ENCODE results near the gene NCLN. TPM values are rescaled to one million over a fixed set of nuclear protein-coding genes. Genes with fewer than 3 reads are reported as not detected.
"Not testable (repeated sequence)": the region's sequence is repeated elsewhere in the genome, so short reads cannot be mapped to it uniquely, and the experiment has no call there.

Gene NCLN
- total RNA-seq, 1 donor from 2014 or later, result 34.9 TPM

DNA sequence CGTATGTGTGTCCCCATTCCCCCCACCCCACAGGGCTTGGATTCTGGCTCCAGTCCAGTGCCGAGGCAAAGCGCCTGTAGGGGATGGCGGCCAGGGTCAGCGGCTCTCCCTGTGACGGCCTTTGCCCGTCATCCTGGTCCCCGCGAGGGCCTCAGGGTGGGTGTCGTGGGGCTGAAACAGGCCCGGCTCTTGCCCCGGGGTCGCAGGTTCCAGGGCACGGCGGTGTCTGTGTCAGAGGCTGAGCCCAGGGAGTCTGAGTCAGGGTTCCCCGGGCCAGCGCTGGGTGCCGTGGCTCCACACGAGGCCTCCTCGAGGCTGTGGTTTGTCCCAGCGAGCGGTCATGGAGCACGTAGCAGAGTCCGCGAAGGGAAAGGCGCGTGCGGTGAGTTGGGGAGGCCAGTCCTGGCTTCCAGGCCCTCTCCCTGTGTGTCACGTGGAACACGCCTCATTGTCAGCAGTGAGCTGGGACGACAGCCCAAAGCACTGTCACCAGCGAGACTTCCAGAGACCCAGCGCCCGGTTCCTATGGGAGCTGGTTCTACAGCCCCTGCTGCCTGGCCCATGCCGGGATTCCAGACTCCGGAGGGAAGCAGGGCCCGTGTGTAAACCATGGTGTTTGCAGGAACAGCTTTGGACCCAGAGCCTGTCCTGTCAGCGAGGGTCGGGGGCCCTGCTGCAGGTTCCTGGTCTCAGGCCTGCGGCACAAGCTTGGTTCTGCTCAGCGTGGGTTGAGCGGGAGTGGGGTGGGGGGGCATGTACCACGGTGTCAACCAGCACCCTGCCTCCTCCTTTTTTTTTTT is 13.4 kb downstream of the NCLN start:
- H3K27ac ChIP-seq, result no peak overlapping the region
- TF ChIP-seq, protein P1, sequence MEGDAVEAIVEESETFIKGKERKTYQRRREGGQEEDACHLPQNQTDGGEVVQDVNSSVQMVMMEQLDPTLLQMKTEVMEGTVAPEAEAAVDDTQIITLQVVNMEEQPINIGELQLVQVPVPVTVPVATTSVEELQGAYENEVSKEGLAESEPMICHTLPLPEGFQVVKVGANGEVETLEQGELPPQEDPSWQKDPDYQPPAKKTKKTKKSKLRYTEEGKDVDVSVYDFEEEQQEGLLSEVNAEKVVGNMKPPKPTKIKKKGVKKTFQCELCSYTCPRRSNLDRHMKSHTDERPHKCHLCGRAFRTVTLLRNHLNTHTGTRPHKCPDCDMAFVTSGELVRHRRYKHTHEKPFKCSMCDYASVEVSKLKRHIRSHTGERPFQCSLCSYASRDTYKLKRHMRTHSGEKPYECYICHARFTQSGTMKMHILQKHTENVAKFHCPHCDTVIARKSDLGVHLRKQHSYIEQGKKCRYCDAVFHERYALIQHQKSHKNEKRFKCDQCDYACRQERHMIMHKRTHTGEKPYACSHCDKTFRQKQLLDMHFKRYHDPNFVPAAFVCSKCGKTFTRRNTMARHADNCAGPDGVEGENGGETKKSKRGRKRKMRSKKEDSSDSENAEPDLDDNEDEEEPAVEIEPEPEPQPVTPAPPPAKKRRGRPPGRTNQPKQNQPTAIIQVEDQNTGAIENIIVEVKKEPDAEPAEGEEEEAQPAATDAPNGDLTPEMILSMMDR (IDR thresholded peaks at IDR 0.05), result no peak
- TF ChIP-seq POLR2AphosphoS5 (IDR thresholded peaks at IDR 0.05; ENCODE audit: insufficient read depth in 1 of 2, low read depth in 1 of 2) (no peak), POLR2A (IDR thresholded peaks at IDR 0.05) (no peak)
- H3K27me3 ChIP-seq, result no peaks in the 10 kb centered on the region
- intact Hi-C loops (cut with DNase I), result no loop called here
- no peak for DNase-seq (ENCODE audit: extremely low spot score in 2 of 2)
- H3K36me3 ChIP-seq, result peaks cover 0 to 22% of the 10 kb centered on the region in 2 donors
- no peaks in the 10 kb centered on the region for H3K4me1 ChIP-seq
- no peak overlapping the region for H3K4me3 ChIP-seq
- H3K9me3 ChIP-seq, result no peaks in the 10 kb centered on the region

DNA sequence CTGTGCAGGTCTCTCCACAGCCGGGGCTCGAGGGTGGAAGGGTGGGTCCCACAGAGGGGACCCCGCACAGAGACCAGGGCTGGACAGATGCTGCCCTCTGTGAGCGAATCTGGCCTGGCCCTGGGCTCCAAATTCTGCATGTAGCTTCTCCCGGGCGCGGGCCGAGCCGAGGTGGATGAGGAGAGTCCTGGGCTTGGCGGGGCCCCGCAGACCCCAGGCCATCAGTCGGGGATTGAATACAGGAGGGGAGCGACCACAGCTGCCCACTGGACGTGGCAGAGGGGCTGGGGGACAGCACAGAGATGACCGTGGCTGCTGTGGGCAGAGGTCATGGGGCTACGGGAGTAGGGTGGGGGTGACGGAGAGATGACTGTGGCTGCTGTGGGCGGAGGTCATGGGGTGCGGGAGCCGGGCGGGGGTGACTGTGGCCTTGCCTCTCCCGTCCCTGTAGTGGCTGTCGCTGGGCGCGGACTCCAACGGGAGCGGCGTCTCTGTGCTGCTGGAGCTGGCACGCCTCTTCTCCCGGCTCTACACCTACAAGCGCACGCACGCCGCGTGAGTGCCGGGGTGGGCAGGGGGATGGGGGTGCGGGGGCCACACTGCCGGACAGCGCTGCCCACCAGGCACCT is 15.5 kb downstream of the NCLN start:
- DNase-seq (ENCODE audit: extremely low spot score in 2 of 2), result no peak
- TF ChIP-seq POLR2A (IDR thresholded peaks at IDR 0.05), result no peak
- TF ChIP-seq POLR2AphosphoS5 (IDR thresholded peaks at IDR 0.05; ENCODE audit: insufficient read depth in 1 of 2, low read depth in 1 of 2), result no peak
- TF ChIP-seq, protein P1 (IDR thresholded peaks at IDR 0.05), result no peak
- Histone ChIP-seq H3K4me3 (no peak overlapping the region), H3K27me3 (no peaks in the 10 kb centered on the region), H3K4me1 (no peaks in the 10 kb centered on the region), H3K27ac (no peak overlapping the region), H3K9me3 (no peaks in the 10 kb centered on the region), H3K36me3 (peaks cover 0 to 35% of the 10 kb centered on the region in 2 donors)
- intact Hi-C loops (cut with DNase I), result no loop called here

GRCh38 chr19:3201911-3202310 is 16.2 kb downstream of the NCLN start:
- peaks cover 0 to 41% of the 10 kb centered on the region in 2 donors for H3K36me3 ChIP-seq
- no peak overlapping the region for H3K27ac ChIP-seq
- DNase-seq (ENCODE audit: extremely low spot score in 2 of 2), result no peak
- H3K27me3 ChIP-seq, result no peaks in the 10 kb centered on the region
- no peak overlapping the region for H3K4me3 ChIP-seq
- intact Hi-C loops (cut with DNase I), result no loop called here
- TF ChIP-seq POLR2A (IDR thresholded peaks at IDR 0.05), result no peak
- TF ChIP-seq, protein P1 (IDR thresholded peaks at IDR 0.05), result no peak
- no peak for TF ChIP-seq POLR2AphosphoS5 (IDR thresholded peaks at IDR 0.05; ENCODE audit: insufficient read depth in 1 of 2, low read depth in 1 of 2)
- no peaks in the 10 kb centered on the region for H3K9me3 ChIP-seq
- no peaks in the 10 kb centered on the region for H3K4me1 ChIP-seq

- Histone ChIP-seq H3K36me3 (peaks cover 0 to 45% of the 10 kb centered on the region in 2 donors), H3K4me3 (no peak overlapping the region), H3K9me3 (no peaks in the 10 kb centered on the region), H3K27ac (no peak overlapping the region), H3K27me3 (no peaks in the 10 kb centered on the region), H3K4me1 (no peaks in the 10 kb centered on the region)
- intact Hi-C loops (cut with DNase I), result no loop called here
- no peak for DNase-seq (ENCODE audit: extremely low spot score in 2 of 2)
- TF ChIP-seq POLR2AphosphoS5 (IDR thresholded peaks at IDR 0.05; ENCODE audit: insufficient read depth in 1 of 2, low read depth in 1 of 2), result no peak
Observed at GRCh38 chr19:3202346-3202745, 16.6 kb downstream of the NCLN start.

- H3K9me3 ChIP-seq; intact Hi-C loops (cut with DNase I): not testable (repeated sequence)
Observed at GRCh38 chr19:3202895-3203294, 17.2 kb downstream of the NCLN start.

More at GRCh38 chr19:3202895-3203294, 17.2 kb downstream of the NCLN start:
- H3K27me3 ChIP-seq; H3K4me1 ChIP-seq; DNase-seq (ENCODE audit: extremely low spot score in 2 of 2); H3K27ac ChIP-seq; H3K4me3 ChIP-seq: not testable (repeated sequence)
- H3K36me3 ChIP-seq, result peaks cover 0 to 51% of the 10 kb centered on the region in 2 donors

Measured in vagina (tissue), 2 donors.